Gastrocnemius medialis (tissue), 4 donors: ENCODE measurements around the gene RNF40. TPM values are rescaled to one million over a fixed set of nuclear protein-coding genes. Genes with fewer than 3 reads are reported as not detected.

Source experiments
- ATAC-seq, 2 donors: fragments of 150-250 bp; one replicate each; pipeline ENCODE4 v1.9.1; 2016
- DNase-seq, 2 donors: peaks; one replicate each; pipeline ENCODE4 v3.0.0-alpha.2; 2019
- H3K27ac ChIP-seq, 4 donors: fragments of 200-600 bp; sonication (generic); 1 replicate in 1 of 4; 2 replicates in 3 of 4; pipeline ENCODE4 v1.5.1; 2016 to 2018; ENCODE audit warnings: mild to moderate bottlenecking in 2 of 4, moderate library complexity in 1 of 4
- H3K27me3 ChIP-seq, 3 donors: fragments of 200-600 bp; sonication (generic) in 2 of 3; 1 replicate in 1 of 3; 2 replicates in 2 of 3; pipeline versions ENCODE4 v1.5.1 to v1.6.0; 2016 to 2019; ENCODE audit warnings: mild to moderate bottlenecking in 1 of 3, moderate library complexity in 1 of 3
- H3K36me3 ChIP-seq, 2 donors: fragments of 200-600 bp; sonication (generic) in 1 of 2; one replicate each; pipeline ENCODE4 v1.5.1; 2017 to 2018
- H3K4me1 ChIP-seq, 2 donors: fragments of 200-600 bp; sonication (generic) in 1 of 2; one replicate each; pipeline ENCODE4 v1.5.1; 2016 to 2017; ENCODE audit warnings: mild to moderate bottlenecking in 2 of 2
- H3K4me3 ChIP-seq, 4 donors: fragments of 200-600 bp; sonication (generic) in 3 of 4; 1 replicate in 1 of 4; 2 replicates in 3 of 4; pipeline ENCODE4 v1.5.1; 2016 to 2019; ENCODE audit warnings: mild to moderate bottlenecking in 2 of 4
- H3K9me3 ChIP-seq, 3 donors: fragments of 200-600 bp; sonication (generic) in 2 of 3; 1 replicate in 1 of 3; 2 replicates in 2 of 3; pipeline ENCODE4 v1.5.1; 2016 to 2019
- POLR2A ChIP-seq, 2 donors: fragments of 450-650 bp; IDR thresholded peaks; one replicate each; pipeline ENCODE4 v1.6.1; 2017; ENCODE audit warnings: antibody characterized with exemption in 2 of 2, mild to moderate bottlenecking in 2 of 2, moderate library complexity in 2 of 2
- in situ Hi-C, 4 donors: fragments of 200-750 bp; cut with MboI; loops; one replicate each; pipeline versions ENCODE4 v1.15.0 to v1.8.0; 2017; ENCODE audit warnings: low sequenced_read_pairs in 4 of 4
- intact Hi-C: fragments of 100-400 bp; cut with DNase I; formaldehyde crosslinking; loops from one replicate; pipeline ENCODE4 v1.15.1; 2023; ENCODE audit warnings: low total_unique reads
- total RNA-seq, 4 donors: library from RNA; depleted of rRNA; stranded (reverse); fragments of >200 nt; gene quantifications; one replicate each; pipeline versions ENCODE4 v1.1.0 to v1.2.3, GENCODE V29; 2016
- TF ChIP-seq, protein P1 (sequence below), 5 experiments: fragments of 450-650 bp in 3 of 5; fragments of 200-600 bp in 2 of 5; sonication (generic) in 2 of 5; IDR thresholded peaks in 4 of 5; conservative IDR thresholded peaks in 1 of 5; 1 replicate in 4 of 5; 2 replicates in 1 of 5; pipeline ENCODE4 v1.5.1; 2016 to 2019; ENCODE audit warnings: antibody characterized with exemption in 5 of 5, mild to moderate bottlenecking in 3 of 5, moderate library complexity in 3 of 5

Gene RNF40
- total RNA-seq, 4 donors from 2014 or later, result 42.8 to 90.0 (median 57.0) TPM

DNA sequence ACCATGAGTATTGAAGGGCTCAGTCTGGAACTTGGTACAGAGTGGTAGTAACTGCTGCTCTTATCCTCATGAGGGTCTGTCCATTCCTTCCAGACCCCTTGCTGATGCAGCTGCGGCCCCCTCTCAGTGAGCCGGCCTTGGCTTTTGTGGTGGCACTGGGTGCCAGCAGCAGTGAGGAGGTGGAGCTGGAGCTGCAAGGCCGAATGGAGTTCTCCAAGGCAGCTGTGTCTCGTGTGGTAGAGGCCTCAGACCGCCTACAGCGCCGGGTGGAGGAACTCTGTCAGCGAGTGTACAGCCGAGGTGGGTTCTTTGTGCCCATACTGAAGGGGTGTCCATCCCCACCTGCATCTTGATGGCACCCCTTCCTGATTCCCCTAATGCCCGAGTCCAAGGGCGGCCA lies 2.0 kb downstream of the RNF40 start:
- DNase-seq, result peak in 1 of 2 donors; percentile 8
- in situ Hi-C loops, result no loop called here
- no peak for ATAC-seq
- peaks cover 0 to 61% of the 10 kb centered on the region in 2 donors for H3K36me3 ChIP-seq
- peaks cover 18 to 23% of the 10 kb centered on the region in 2 donors for H3K4me1 ChIP-seq
- TF ChIP-seq, protein P1, sequence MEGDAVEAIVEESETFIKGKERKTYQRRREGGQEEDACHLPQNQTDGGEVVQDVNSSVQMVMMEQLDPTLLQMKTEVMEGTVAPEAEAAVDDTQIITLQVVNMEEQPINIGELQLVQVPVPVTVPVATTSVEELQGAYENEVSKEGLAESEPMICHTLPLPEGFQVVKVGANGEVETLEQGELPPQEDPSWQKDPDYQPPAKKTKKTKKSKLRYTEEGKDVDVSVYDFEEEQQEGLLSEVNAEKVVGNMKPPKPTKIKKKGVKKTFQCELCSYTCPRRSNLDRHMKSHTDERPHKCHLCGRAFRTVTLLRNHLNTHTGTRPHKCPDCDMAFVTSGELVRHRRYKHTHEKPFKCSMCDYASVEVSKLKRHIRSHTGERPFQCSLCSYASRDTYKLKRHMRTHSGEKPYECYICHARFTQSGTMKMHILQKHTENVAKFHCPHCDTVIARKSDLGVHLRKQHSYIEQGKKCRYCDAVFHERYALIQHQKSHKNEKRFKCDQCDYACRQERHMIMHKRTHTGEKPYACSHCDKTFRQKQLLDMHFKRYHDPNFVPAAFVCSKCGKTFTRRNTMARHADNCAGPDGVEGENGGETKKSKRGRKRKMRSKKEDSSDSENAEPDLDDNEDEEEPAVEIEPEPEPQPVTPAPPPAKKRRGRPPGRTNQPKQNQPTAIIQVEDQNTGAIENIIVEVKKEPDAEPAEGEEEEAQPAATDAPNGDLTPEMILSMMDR (IDR thresholded peaks at IDR 0.05 in 4 of 5, conservative IDR thresholded peaks at IDR 0.05 in 1 of 5), result no peak
- no peak for TF ChIP-seq POLR2A (IDR thresholded peaks at IDR 0.05)
- H3K9me3 ChIP-seq, result no peaks in the 10 kb centered on the region
- intact Hi-C loops, result no loop called here
- H3K27ac ChIP-seq, result no peak overlapping the region
- no peaks in the 10 kb centered on the region for H3K27me3 ChIP-seq
- H3K4me3 ChIP-seq, result no peak overlapping the region

DNA sequence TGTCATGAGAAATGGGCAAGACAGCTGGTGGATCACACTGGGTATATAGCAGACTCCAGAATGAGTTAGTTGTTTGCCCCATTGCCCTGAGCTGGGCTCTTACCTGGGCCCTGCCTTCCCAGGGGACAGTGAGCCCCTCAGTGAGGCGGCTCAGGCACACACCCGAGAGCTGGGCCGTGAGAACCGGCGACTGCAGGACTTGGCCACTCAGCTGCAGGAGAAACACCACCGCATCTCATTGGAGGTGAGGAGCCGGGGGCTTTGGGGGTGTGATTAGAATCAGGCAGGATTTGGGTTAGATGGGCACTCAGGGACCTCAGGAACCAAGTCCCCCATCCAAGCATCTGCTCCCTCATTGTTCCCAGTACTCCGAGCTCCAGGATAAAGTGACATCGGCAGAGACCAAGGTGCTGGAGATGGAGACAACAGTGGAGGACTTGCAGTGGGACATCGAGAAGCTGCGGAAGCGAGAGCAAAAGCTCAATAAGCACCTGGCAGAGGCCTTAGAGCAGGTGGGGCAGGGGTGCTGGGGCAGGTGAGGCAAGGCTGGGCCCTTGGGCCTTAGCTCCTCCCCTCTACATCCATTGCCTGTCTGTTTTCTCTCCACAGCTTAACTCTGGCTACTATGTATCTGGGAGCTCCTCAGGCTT lies 2.8 kb downstream of the RNF40 start:
- no peak overlapping the region for H3K27ac ChIP-seq
- TF ChIP-seq, protein P1 (IDR thresholded peaks at IDR 0.05 in 4 of 5, conservative IDR thresholded peaks at IDR 0.05 in 1 of 5), result no peak
- TF ChIP-seq POLR2A (IDR thresholded peaks at IDR 0.05), result no peak
- H3K9me3 ChIP-seq, result no peaks in the 10 kb centered on the region
- no peak for ATAC-seq
- H3K4me3 ChIP-seq, result no peak overlapping the region
- intact Hi-C loops, result no loop called here
- peak in 1 of 2 donors; percentile 8 for DNase-seq
- H3K36me3 ChIP-seq, result peaks cover 0 to 69% of the 10 kb centered on the region in 2 donors
- peaks cover 18 to 23% of the 10 kb centered on the region in 2 donors for H3K4me1 ChIP-seq
- in situ Hi-C loops, result no loop called here
- no peaks in the 10 kb centered on the region for H3K27me3 ChIP-seq

DNA sequence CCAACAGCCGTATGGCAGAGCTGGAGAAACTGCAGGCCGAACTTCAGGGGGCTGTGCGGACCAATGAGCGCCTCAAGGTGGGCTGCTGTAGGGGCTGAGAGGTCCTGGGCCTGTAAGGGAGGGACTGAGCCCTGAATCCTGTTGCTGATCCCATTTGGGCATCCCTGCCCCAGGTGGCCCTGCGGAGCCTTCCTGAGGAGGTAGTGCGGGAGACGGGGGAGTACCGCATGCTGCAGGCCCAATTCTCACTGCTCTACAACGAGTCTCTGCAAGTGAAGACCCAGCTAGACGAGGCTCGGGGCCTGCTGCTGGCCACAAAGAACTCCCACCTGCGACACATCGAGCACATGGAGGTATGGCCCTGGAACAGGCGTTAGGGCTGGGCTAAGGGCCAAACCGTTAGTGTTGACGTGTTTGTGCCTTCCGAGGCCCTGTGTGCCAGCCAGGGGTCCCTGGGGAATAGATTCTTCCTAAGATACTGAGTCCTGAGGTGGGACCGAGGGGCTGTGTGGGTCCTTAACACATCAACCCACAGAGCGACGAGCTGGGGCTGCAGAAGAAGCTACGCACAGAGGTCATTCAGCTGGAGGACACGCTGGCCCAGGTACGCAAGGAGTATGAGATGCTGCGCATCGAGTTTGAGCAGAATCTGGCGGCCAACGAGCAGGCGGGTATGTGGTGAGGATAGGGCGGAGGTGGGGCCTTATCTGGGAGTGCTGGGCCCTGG lies 4.2 kb downstream of the RNF40 start:
- Histone ChIP-seq H3K36me3 (peaks cover 0 to 83% of the 10 kb centered on the region in 2 donors), H3K27ac (no peak overlapping the region), H3K9me3 (no peaks in the 10 kb centered on the region), H3K4me1 (peaks cover 12 to 15% of the 10 kb centered on the region in 2 donors), H3K27me3 (no peaks in the 10 kb centered on the region), H3K4me3 (no peak overlapping the region)
- ATAC-seq (no peak), DNase-seq (no peak)
- intact Hi-C loops (no loop called here), in situ Hi-C loops (no loop called here)
- TF ChIP-seq POLR2A (IDR thresholded peaks at IDR 0.05), result no peak
- TF ChIP-seq, protein P1 (IDR thresholded peaks at IDR 0.05 in 4 of 5, conservative IDR thresholded peaks at IDR 0.05 in 1 of 5), result no peak

DNA sequence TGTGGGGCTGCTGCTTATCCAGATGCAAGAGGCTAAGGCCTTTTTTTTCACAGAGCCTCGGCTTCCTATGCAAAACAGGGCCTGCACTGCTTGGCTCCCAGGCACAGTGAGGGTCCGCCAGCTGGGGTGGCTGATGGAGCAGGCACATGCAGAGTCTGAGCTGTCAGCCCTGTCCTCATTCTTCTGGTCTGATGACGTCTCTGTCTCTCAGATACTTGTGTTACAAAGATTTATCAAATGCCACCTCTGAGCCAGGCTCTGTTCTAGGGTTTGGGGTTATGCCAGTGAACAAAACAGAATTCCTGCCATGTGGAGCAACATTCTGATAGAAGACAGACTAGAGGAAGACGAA lies 4.8 kb downstream of the RNF40 start:
- Histone ChIP-seq H3K4me1 (peaks cover 12% of the 10 kb centered on the region in 2 donors), H3K27ac (no peak overlapping the region), H3K36me3 (peaks cover under 1 to 89% of the 10 kb centered on the region in 2 donors), H3K4me3 (no peak overlapping the region), H3K27me3 (no peaks in the 10 kb centered on the region), H3K9me3 (no peaks in the 10 kb centered on the region)
- ATAC-seq (no peak), DNase-seq (no peak)
- in situ Hi-C loops, result no loop called here
- TF ChIP-seq, protein P1 (IDR thresholded peaks at IDR 0.05 in 4 of 5, conservative IDR thresholded peaks at IDR 0.05 in 1 of 5), result no peak
- no peak for TF ChIP-seq POLR2A (IDR thresholded peaks at IDR 0.05)
- intact Hi-C loops, result no loop called here
